Peyer's patch (tissue), 4 donors: ENCODE data around the gene MYO1H.

ENCODE experiments used
- CTCF ChIP-seq, 6 experiments: fragments of 450-650 bp in 4 of 6; fragments of 200-600 bp in 2 of 6; sonication (generic) in 1 of 6; IDR thresholded peaks; one replicate each; pipeline ENCODE4 v1.5.1; 2017 to 2019; ENCODE audit warnings: antibody characterized with exemption in 6 of 6, mild to moderate bottlenecking in 3 of 6, moderate library complexity in 1 of 6
- POLR2A ChIP-seq, 2 donors: fragments of 450-650 bp; IDR thresholded peaks; one replicate each; pipeline ENCODE4 v1.5.1; 2017; ENCODE audit warnings: antibody characterized with exemption in 2 of 2, mild to moderate bottlenecking in 2 of 2, moderate library complexity in 2 of 2

DNA sequence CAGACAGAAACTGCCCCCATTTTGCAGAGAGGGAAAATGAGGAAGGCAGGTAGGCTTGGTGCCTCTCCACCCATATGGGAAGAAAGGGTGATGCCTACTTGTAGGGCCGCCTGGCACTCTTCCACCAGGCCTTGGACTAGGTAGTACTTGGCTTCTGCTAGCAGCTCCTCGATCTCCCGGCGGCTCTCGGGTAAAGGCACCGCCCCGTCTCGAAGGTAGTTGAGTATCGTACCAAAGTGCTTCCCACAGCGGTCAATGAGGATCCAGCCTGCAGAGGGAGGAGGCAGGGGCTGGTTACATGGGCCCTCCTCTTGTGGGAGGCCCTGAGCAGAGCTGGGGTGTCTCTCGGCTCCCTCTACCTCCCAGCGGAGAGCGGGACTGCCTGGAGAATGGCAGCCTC is 112.8 kb downstream of the MYO1H start:
- no peak for TF ChIP-seq POLR2A (IDR thresholded peaks at IDR 0.05)
- TF ChIP-seq CTCF (IDR thresholded peaks at IDR 0.05) = no peak
